AG20443 (cell line): Measurements from ENCODE around the gene SLC17A7.

Experiments used
- DNase-seq: peaks from one replicate; pipeline ENCODE4 v3.0.0; 2012; ENCODE audit warnings: low spot score, mixed read lengths

SLC17A7 gene

DNA sequence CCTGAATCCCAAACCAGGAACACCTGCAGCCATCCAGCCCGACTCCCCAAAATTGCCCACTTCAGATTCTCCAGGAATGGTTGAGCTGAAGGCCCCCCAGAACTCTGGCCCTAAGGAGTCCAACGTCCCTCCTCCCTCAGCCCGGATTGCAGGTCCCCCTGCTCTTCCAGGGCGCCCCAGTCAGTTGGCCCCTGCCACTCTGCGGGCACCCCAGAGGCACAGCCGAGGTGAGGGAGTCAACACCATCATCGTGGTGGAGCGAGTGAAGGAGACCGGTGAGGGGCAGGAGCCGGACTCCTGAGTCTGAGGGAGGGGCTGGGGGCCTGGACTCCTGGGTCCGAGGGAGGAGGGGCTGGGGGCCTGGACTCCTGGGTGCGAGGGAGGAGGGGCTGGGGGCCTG is 14.0 kb downstream of the SLC17A7 start:
- no peak for DNase-seq

DNA sequence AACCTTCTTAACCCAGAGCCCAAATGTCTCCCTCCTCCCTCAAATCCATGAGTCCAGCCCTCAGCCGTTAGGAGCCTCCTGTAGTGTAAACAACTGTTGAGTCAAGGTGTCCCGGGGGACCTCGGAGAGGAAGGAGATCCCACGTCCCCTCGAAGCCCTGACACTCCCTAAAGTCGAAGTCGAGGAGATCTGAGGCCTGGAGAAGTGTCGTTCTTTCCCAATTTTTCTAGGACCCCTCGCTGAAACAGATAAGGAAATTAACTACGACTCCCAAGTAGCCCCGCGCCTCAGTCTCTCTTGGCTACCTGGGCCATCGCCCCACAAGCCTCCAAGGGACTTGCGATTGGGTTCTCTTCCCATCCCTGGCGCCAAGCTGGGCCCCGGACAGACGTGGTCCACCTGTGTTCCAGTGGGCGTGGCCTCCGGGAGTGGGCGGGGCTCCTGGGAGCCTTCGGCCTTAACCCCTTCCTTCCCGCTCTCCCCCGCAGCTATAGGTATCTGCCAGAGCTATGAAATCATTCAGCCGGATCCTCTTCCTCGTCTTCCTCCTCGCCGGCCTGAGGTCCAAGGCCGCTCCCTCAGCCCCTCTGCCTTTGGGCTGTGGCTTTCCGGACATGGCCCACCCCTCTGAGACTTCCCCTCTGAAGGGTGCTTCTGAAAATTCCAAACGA is 15.3 kb downstream of the SLC17A7 start:
- no peak for DNase-seq

GRCh38 chr19:49425178-49425577 is 16.1 kb downstream of the SLC17A7 start, which contains the start of gene GFY:
TSS of gene GFY (plus strand) at chr19:49425388. CDS start at chr19:49426431, 1,043 bp downstream.
- DNase-seq = no peak

GRCh38 chr19:49423985-49424303 is 17.4 kb downstream of the SLC17A7 start:
- no peak for DNase-seq

GRCh38 chr19:49423071-49423984 is 18.0 kb downstream of the SLC17A7 start, which contains the start of gene PTH2:
TSS of gene PTH2 (minus strand) at chr19:49423441. CDS start at chr19:49423339, 102 bp downstream.
- no peak for DNase-seq

- DNase-seq = peak; percentile 66
These were observed 18.8 kb downstream of the SLC17A7 start for GRCh38 chr19:49422407-49423070.

GRCh38 chr19:49421878-49422202 is 19.5 kb downstream of the SLC17A7 start:
- DNase-seq = no peak

GRCh38 chr19:49421039-49421877 is 20.1 kb downstream of the SLC17A7 start:
- DNase-seq = peak; percentile 91

GRCh38 chr19:49420227-49420626 is 21.1 kb downstream of the SLC17A7 start:
- DNase-seq = no peak

DNA sequence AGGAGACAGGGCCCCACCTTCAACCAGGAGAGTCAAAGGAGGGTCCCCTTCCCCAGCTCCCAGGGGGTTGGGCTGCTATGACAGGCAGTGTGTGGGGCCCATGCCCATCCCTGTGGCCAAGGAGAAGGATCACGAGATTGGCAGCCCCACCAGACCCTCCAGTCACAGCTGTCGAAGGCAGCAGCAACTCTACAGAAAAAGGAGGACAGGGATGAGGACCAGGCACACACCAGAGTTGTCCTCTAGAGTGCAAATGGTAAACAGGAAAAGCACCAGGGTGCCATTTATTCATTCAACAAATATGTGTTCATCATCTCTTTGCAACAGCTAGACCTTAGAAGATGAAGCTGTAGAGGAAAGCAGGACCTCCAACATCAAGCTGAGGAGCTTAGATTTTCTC is 22.2 kb downstream of the SLC17A7 start:
- no peak for DNase-seq

- DNase-seq = no peak
These were observed 22.8 kb downstream of the SLC17A7 start for GRCh38 chr19:49418511-49418910.

- no peak for DNase-seq
These were observed 24.2 kb downstream of the SLC17A7 start for GRCh38 chr19:49417088-49417487.

DNA sequence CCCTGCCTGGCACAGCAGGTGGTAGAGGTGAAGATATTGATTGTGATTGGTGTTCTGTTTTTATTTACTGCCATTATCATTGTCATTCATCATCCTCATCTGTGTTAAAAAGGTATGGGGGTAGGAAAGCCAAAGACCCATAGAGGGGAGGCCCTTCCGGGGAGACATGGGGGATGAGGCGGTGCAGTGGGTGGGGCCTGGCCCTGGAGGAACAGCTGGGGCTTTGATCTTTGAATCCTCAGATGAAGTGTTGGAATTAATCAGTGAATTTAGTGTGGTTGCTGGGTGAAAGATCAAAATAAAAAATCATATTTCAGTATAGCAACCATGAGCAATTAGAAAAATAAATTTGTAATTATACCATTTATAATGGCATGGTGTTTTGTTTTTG is 25.5 kb downstream of the SLC17A7 start:
- no peak for DNase-seq

- no peak for DNase-seq
These were observed 26.1 kb downstream of the SLC17A7 start for GRCh38 chr19:49415102-49415809.

DNA sequence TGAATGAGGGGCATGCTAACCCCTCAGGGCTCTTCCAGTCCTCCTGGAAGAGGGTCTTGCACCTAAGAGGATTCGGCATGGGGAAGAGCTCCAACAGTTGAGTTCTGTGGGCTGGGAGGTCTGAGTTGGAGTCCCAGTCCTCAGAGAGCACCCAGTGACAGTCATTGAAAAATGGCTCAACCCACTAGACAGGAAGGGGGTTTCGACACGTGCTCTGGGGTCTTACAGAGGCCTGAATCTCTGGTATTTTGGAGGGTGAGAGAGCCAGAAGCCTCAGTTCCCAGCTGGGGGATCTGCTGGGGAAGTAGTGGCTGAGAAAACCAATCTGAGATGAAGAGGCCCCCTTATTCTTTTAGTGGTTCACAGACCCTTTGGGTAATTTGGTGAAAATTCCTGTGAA is 27.1 kb downstream of the SLC17A7 start:
- DNase-seq = no peak

GRCh38 chr19:49413348-49413747 is 28.0 kb downstream of the SLC17A7 start:
- DNase-seq = no peak

- DNase-seq = no peak
These were observed 29.5 kb downstream of the SLC17A7 start for GRCh38 chr19:49411681-49412326.

DNA sequence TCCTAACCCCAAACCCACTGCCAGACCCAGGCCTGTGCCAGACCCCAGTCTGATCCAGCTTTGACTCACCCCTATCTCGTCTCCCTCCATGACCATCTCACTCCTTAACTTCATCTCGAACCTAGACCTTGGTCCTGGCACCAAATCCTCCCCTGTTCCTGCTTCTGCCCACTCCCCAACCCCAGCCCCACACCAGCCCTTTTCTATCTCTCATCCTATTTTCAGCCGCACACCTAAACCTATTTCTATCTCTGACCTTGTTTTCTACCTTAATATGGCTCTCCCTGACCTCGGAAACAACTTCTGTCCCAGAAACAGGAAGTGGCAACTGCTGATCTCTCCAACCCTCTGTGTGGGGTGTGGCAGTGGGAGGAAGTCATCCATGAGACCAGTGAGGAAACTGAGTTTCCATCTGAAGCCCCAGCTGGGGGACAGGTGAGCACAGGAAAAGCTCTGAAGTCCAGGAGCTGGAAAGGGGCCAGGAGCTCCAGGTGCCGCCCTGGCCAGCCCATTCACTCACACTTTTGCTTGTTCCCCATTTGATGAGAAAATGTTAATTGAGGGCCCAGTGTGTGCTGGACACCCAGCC is 31.8 kb downstream of the SLC17A7 start:
- DNase-seq = no peak

DNA sequence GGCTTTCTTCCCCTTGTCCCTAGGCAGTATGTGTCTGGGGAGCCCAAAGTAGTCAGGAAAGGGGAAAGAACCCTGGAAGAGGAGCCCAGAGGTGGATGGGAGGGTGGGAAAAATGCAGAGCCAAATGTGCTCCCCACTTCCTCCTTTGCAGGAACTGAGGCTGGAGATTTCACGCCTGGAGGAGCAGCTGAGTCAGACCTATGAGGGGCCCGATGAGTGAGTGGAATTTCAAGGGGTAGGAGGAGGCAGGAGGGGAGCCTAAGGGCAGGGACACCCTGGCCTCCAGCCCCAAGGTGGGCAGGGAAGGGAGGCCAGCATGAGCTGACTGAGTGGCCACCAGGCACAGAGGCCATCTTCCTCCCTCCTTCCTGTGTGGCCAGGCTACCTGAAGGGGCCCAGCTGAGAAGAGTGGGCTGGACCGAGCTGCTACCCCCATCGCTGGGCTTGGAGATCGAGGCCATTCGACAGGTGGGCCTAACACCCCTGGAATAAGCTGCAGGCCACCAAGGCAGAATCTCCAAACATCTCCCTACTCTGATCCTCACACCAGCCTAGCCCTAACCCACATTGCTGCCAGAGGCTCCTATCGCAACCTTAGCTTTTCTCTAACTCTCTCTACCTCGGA is 32.4 kb downstream of the SLC17A7 start:
- DNase-seq = no peak

DNA sequence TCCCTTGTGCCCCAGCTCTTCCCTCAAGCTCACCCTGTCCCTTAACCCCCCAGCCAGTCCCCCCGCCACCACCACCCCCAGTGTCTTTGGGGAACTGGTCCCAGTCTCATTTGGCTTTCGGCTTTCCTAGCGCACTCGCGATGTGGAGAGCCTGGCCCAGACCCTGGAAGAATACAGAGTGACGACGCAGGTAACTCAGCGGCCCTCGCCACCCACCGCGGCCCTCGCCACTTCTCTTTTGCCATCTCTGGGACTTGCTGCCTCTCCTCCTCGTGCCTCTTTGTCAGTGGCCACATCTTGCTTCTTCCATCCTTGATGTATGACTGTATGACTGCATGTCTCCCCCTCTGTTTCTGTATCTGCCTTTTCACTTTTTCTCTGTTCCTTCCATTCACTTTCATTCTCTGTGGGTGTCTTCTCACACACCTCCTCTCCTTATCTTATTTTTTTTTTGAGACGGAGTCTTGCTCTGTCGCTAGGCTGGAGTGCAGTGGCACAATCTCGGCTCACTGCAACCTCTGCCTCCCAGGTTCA is 33.8 kb downstream of the SLC17A7 start:
- DNase-seq = no peak
